ENCODE data around the gene PXDN.

GRCh38 chr2:1654696-1655374, 89.5 kb downstream of the PXDN start:
- TF ChIP-seq, protein P1, sequence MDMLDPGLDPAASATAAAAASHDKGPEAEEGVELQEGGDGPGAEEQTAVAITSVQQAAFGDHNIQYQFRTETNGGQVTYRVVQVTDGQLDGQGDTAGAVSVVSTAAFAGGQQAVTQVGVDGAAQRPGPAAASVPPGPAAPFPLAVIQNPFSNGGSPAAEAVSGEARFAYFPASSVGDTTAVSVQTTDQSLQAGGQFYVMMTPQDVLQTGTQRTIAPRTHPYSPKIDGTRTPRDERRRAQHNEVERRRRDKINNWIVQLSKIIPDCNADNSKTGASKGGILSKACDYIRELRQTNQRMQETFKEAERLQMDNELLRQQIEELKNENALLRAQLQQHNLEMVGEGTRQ (IDR thresholded peaks at IDR 0.05; ENCODE audit: low read depth, low read length), result no peak
- TF ChIP-seq, protein P2, sequence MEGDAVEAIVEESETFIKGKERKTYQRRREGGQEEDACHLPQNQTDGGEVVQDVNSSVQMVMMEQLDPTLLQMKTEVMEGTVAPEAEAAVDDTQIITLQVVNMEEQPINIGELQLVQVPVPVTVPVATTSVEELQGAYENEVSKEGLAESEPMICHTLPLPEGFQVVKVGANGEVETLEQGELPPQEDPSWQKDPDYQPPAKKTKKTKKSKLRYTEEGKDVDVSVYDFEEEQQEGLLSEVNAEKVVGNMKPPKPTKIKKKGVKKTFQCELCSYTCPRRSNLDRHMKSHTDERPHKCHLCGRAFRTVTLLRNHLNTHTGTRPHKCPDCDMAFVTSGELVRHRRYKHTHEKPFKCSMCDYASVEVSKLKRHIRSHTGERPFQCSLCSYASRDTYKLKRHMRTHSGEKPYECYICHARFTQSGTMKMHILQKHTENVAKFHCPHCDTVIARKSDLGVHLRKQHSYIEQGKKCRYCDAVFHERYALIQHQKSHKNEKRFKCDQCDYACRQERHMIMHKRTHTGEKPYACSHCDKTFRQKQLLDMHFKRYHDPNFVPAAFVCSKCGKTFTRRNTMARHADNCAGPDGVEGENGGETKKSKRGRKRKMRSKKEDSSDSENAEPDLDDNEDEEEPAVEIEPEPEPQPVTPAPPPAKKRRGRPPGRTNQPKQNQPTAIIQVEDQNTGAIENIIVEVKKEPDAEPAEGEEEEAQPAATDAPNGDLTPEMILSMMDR (conservative IDR thresholded peaks at IDR 0.05; ENCODE audit: low read depth, low read length), result no peak
- TF ChIP-seq NFE2L2 (IDR thresholded peaks at IDR 0.05; ENCODE audit: low read depth, low read length) (no peak), POLR2A (IDR thresholded peaks at IDR 0.05; ENCODE audit: low read depth, low read length) (no peak), FOS (IDR thresholded peaks at IDR 0.05; ENCODE audit: low read depth, low read length) (no peak), CEBPB (IDR thresholded peaks at IDR 0.05; ENCODE audit: low read depth, low read length) (no peak), MAZ (IDR thresholded peaks at IDR 0.05; ENCODE audit: borderline replicate concordance, low read depth, low read length) (no peak), ELK1 (IDR thresholded peaks at IDR 0.05; ENCODE audit: borderline replicate concordance, low read depth, low read length) (no peak), RAD21 (IDR thresholded peaks at IDR 0.05; ENCODE audit: low read length) (no peak), BHLHE40 (IDR thresholded peaks at IDR 0.05; ENCODE audit: low read depth, low read length) (no peak), SMC3 (IDR thresholded peaks at IDR 0.05; ENCODE audit: low read depth, low read length) (no peak), RCOR1 (IDR thresholded peaks at IDR 0.05; ENCODE audit: insufficient replicate concordance, low read length) (no peak), RFX5 (IDR thresholded peaks at IDR 0.05; ENCODE audit: low read depth, low read length) (no peak), MXI1 (IDR thresholded peaks at IDR 0.05; ENCODE audit: borderline replicate concordance, low read depth, low read length) (0 out of 2 replicates have a peak, but pooled peaks have one; percentile 5)
